Measurements from ENCODE around the gene MIDN.
A peak's percentile ranks its signal among the peaks of the same experiment; 100 is the strongest.

GRCh38 chr19:1269065-1269477 is 20.7 kb downstream of the MIDN start, which contains the start of gene CIRBP:
- peak in 1 of 5 experiments; percentile 40 for TF ChIP-seq CTCF (IDR thresholded peaks at IDR 0.05 in 4 of 5, conservative IDR thresholded peaks at IDR 0.05 in 1 of 5)
- TF ChIP-seq POLR2A (IDR thresholded peaks at IDR 0.05), result peak; percentile 99 to 100
